Smooth muscle cell (in vitro differentiated cells): ENCODE results near the gene CCNE1. TPM values are rescaled to one million over a fixed set of nuclear protein-coding genes. Genes with fewer than 3 reads are reported as not detected.

ENCODE experiments used
- DNase-seq: peaks from one replicate; lab custom pipeline; 2025; ENCODE audit not compliant: unreplicated experiment; lab: John Stamatoyannopoulos, UW
- H2AFZ ChIP-seq: fragments of 200-600 bp; sonication (generic); 2 replicates; pipeline ENCODE4 v1.6.0; 2016; ENCODE audit warnings: antibody characterized with exemption, low read depth, mild to moderate bottlenecking
- H3F3A ChIP-seq: fragments of 200-600 bp; sonication (generic); 2 replicates; pipeline ENCODE4 v1.6.0; 2017; ENCODE audit warnings: antibody characterized with exemption, low read depth
- H3K27ac ChIP-seq: fragments of 200-600 bp; sonication (generic); 2 replicates; pipeline ENCODE4 v1.5.1; 2016; ENCODE audit warnings: low read depth, mild to moderate bottlenecking
- H3K27me3 ChIP-seq: fragments of 200-600 bp; sonication (generic); 2 replicates; pipeline ENCODE4 v1.6.1; 2016; ENCODE audit warnings: low read depth, mild to moderate bottlenecking
- H3K36me3 ChIP-seq: fragments of 200-600 bp; sonication (generic); 2 replicates; pipeline ENCODE4 v1.5.1; 2016; ENCODE audit warnings: low read depth
- H3K4me1 ChIP-seq: fragments of 200-600 bp; sonication (generic); 2 replicates; pipeline ENCODE4 v1.5.1; 2016; ENCODE audit warnings: low read depth
- H3K4me2 ChIP-seq: fragments of 200-600 bp; sonication (generic); 2 replicates; pipeline ENCODE4 v1.6.0; 2016; ENCODE audit warnings: mild to moderate bottlenecking
- H3K4me3 ChIP-seq: fragments of 200-600 bp; sonication (generic); 2 replicates; pipeline ENCODE4 v1.5.1; 2016; ENCODE audit warnings: mild to moderate bottlenecking
- H3K79me2 ChIP-seq: fragments of 200-600 bp; sonication (generic); 2 replicates; pipeline ENCODE4 v1.6.0; 2016; ENCODE audit warnings: low read depth, mild to moderate bottlenecking
- H3K9ac ChIP-seq: fragments of 200-600 bp; sonication (generic); 2 replicates; pipeline ENCODE4 v1.6.0; 2016; ENCODE audit warnings: low read depth
- H3K9me3 ChIP-seq: fragments of 200-600 bp; sonication (generic); replicated peaks from 2 replicates; pipeline ENCODE4 v1.5.1; 2016; ENCODE audit warnings: low read depth
- H4K20me1 ChIP-seq: fragments of 200-600 bp; sonication (generic); 2 replicates; pipeline ENCODE4 v1.6.0; 2016; ENCODE audit warnings: low read depth
- CTCF ChIP-seq: fragments of 200-600 bp; sonication (generic); IDR thresholded peaks from 2 replicates; pipeline ENCODE4 v1.5.1; 2017; ENCODE audit warnings: borderline replicate concordance, mild to moderate bottlenecking, antibody characterized with exemption; ENCODE audit not compliant: insufficient read depth, poor library complexity, severe bottlenecking
- WGBS: methylation state at CpG from one replicate; pipeline ENCODE4 v1.1.7; 2016; ENCODE audit warnings: low lambda C conversion rate; 5-methylcytosine and 5-hydroxymethylcytosine counted together
- polyA plus RNA-seq: library from polyadenylated mRNA; unstranded; fragments of >200 nt; fragmentation: Nextera tagmentation; extraction: Ambion mirVana; gene quantifications from 2 replicates; pipeline ENCODE4 v1.2.1, GENCODE V29; 2016
- total RNA-seq: library from RNA; depleted of rRNA; stranded (reverse); fragments of >200 nt; gene quantifications from 2 replicates; pipeline ENCODE4 v1.2.3, GENCODE V29; 2014

CCNE1 gene
- total and polyA plus RNA-seq, 2 experiments from 2014 or later, result 17.7 to 34.4 TPM

GRCh38 chr19:29784598-29785223 is 27.1 kb upstream of the CCNE1 start:
- WGBS, result no CpG with 5 or more reads among the region's 1 CpG

GRCh38 chr19:29785360-29785759 is 26.4 kb upstream of the CCNE1 start:
- WGBS, result 86% methylated on average over 5 of the region's 5 CpGs
- Histone ChIP-seq H3K79me2 (no peaks in the 10 kb centered on the region), H3K9ac (no peak overlapping the region), H3K4me3 (no peak overlapping the region), H3K27ac (no peak overlapping the region), H4K20me1 (no peaks in the 10 kb centered on the region), H3K4me2 (no peak overlapping the region), H3K4me1 (no peaks in the 10 kb centered on the region), H3K36me3 (no peaks in the 10 kb centered on the region), H3K9me3 (no peaks in the 10 kb centered on the region), H3F3A (no peaks in the 10 kb centered on the region), H3K27me3 (no peaks in the 10 kb centered on the region), H2AFZ (no peak overlapping the region)
- TF ChIP-seq CTCF, result no peak
- no peak for DNase-seq

More at GRCh38 chr19:29784598-29785223, 27.1 kb upstream of the CCNE1 start:
- Histone ChIP-seq H3K4me2 (no peak overlapping the region), H3F3A (no peaks in the 10 kb centered on the region), H3K4me1 (no peaks in the 10 kb centered on the region), H3K27me3 (no peaks in the 10 kb centered on the region), H3K9me3 (no peaks in the 10 kb centered on the region), H3K4me3 (no peak overlapping the region), H3K79me2 (no peaks in the 10 kb centered on the region), H3K27ac (no peak overlapping the region), H3K36me3 (no peaks in the 10 kb centered on the region), H2AFZ (no peak overlapping the region), H4K20me1 (no peaks in the 10 kb centered on the region), H3K9ac (no peak overlapping the region)
- TF ChIP-seq CTCF, result no peak
- DNase-seq, result no peak

GRCh38 chr19:29785955-29786589 is 25.7 kb upstream of the CCNE1 start:
- no peak for DNase-seq
- WGBS, result 81% methylated on average over 5 of the region's 5 CpGs
- Histone ChIP-seq H3K27me3 (no peaks in the 10 kb centered on the region), H3K9me3 (no peaks in the 10 kb centered on the region), H3K4me3 (no peak overlapping the region), H3K9ac (no peak overlapping the region), H3K4me1 (no peaks in the 10 kb centered on the region), H3K4me2 (no peak overlapping the region), H2AFZ (no peak overlapping the region), H3K79me2 (no peaks in the 10 kb centered on the region), H3K27ac (no peak overlapping the region), H3F3A (no peaks in the 10 kb centered on the region), H3K36me3 (no peaks in the 10 kb centered on the region), H4K20me1 (no peaks in the 10 kb centered on the region)
- no peak for TF ChIP-seq CTCF

- DNase-seq, result no peak
- H3F3A ChIP-seq, result no peaks in the 10 kb centered on the region
- H3K4me1 ChIP-seq, result no peaks in the 10 kb centered on the region
- H3K79me2 ChIP-seq, result no peaks in the 10 kb centered on the region
- WGBS, result 82% methylated on average over 4 of the region's 4 CpGs
- H3K4me2 ChIP-seq, result no peak overlapping the region
- no peak overlapping the region for H3K27ac ChIP-seq
- TF ChIP-seq CTCF, result no peak
- no peaks in the 10 kb centered on the region for H3K36me3 ChIP-seq
- H4K20me1 ChIP-seq, result no peaks in the 10 kb centered on the region
- H3K9me3 ChIP-seq, result no peaks in the 10 kb centered on the region
- no peak overlapping the region for H3K9ac ChIP-seq
- H2AFZ ChIP-seq, result no peak overlapping the region
- H3K4me3 ChIP-seq, result no peak overlapping the region
- H3K27me3 ChIP-seq, result no peaks in the 10 kb centered on the region
Observed at GRCh38 chr19:29787281-29787680, 24.5 kb upstream of the CCNE1 start.
